Gastroesophageal sphincter (tissue), 3 donors: ENCODE data around the gene RERG.

Experiments used
- CTCF ChIP-seq, 4 experiments: fragments of 200-600 bp in 2 of 4; fragments of 450-650 bp in 2 of 4; sonication (generic) in 1 of 4; IDR thresholded peaks; one replicate each; pipeline ENCODE4 v1.5.1; 2017 to 2019; ENCODE audit warnings: antibody characterized with exemption in 4 of 4, mild to moderate bottlenecking in 2 of 4, moderate library complexity in 2 of 4
- EP300 ChIP-seq: sonication (generic); formaldehyde crosslinking; IDR thresholded peaks from one replicate; pipeline ENCODE4 v1.6.1; 2017; ENCODE audit warnings: antibody characterized with exemption, mild to moderate bottlenecking
- POLR2A ChIP-seq, 2 donors: fragments of 450-650 bp; IDR thresholded peaks; one replicate each; pipeline ENCODE4 v1.6.1; 2017; ENCODE audit warnings: antibody characterized with exemption in 2 of 2, mild to moderate bottlenecking in 2 of 2, moderate library complexity in 1 of 2
- POLR2AphosphoS5 ChIP-seq: sonication (generic); formaldehyde crosslinking; IDR thresholded peaks from one replicate; pipeline ENCODE4 v1.6.1; 2017; ENCODE audit warnings: antibody characterized with exemption

- no peak for TF ChIP-seq EP300
- TF ChIP-seq CTCF (IDR thresholded peaks at IDR 0.05) = peak in 2 of 4 experiments; percentile 45 to 47
- TF ChIP-seq POLR2A (IDR thresholded peaks at IDR 0.05) = no peak
- no peak for TF ChIP-seq POLR2AphosphoS5
These were observed 13.1 kb downstream of the RERG start for GRCh38 chr12:15208140-15208539.
